ENCODE data around the gene MAB21L2. TPM values are rescaled to one million over a fixed set of nuclear protein-coding genes. Genes with fewer than 3 reads are reported as not detected.

Gene MAB21L2
- total and polyA plus RNA-seq, 10 of the 15 experiments (the other 5 are each of a cell fraction or from before 2014, with no cell fraction given): 0.11 to 0.25 TPM; not detected in 8

DNA sequence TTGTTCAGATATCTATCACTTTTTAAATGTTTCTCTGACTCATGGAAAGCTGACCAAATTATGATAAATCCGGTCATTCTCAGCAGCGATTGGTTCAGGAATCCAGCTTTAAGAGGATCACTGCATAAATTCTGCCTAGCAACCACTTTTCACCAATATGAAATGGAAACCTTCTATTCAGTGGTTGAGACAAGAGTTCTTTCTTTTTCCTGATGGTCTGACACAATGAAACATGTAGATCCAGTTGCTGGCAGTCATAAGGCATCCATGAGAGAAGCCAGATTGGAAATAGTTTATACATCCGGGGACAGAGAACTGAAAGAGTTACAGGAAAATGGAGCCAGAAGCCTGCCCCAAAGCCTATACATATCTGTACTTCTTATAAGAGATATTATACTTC lies 27.2 kb downstream of the MAB21L2 start (continued):
- TF ChIP-seq MEF2B (IDR thresholded peaks at IDR 0.05; ENCODE audit: partially characterized antibody, poor library complexity, severe bottlenecking) (no peak), BACH1 (IDR thresholded peaks at IDR 0.05; ENCODE audit: borderline replicate concordance) (no peak), RFX5 (IDR thresholded peaks at IDR 0.05; ENCODE audit: low read depth, low read length) (no peak)
- TF ChIP-seq, protein P1, sequence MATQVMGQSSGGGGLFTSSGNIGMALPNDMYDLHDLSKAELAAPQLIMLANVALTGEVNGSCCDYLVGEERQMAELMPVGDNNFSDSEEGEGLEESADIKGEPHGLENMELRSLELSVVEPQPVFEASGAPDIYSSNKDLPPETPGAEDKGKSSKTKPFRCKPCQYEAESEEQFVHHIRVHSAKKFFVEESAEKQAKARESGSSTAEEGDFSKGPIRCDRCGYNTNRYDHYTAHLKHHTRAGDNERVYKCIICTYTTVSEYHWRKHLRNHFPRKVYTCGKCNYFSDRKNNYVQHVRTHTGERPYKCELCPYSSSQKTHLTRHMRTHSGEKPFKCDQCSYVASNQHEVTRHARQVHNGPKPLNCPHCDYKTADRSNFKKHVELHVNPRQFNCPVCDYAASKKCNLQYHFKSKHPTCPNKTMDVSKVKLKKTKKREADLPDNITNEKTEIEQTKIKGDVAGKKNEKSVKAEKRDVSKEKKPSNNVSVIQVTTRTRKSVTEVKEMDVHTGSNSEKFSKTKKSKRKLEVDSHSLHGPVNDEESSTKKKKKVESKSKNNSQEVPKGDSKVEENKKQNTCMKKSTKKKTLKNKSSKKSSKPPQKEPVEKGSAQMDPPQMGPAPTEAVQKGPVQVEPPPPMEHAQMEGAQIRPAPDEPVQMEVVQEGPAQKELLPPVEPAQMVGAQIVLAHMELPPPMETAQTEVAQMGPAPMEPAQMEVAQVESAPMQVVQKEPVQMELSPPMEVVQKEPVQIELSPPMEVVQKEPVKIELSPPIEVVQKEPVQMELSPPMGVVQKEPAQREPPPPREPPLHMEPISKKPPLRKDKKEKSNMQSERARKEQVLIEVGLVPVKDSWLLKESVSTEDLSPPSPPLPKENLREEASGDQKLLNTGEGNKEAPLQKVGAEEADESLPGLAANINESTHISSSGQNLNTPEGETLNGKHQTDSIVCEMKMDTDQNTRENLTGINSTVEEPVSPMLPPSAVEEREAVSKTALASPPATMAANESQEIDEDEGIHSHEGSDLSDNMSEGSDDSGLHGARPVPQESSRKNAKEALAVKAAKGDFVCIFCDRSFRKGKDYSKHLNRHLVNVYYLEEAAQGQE (IDR thresholded peaks at IDR 0.05; ENCODE audit: low read depth, low read length): no peak

GRCh38 chr4:150619042-150619441 lies 37.1 kb downstream of the MAB21L2 start:
- BruUV-seq (replicated peaks): no TSS peak

More at GRCh38 chr4:150619042-150619441, 37.1 kb downstream of the MAB21L2 start:
- ATAC-seq: peak; percentile 46; the same call in 2 of the 3 replicates
- intact Hi-C loops (cut with micrococcal nuclease; ENCODE audit: unreplicated experiment) (no loop called here), in situ Hi-C loops (cut with MboI) (no loop called here)
- H3K27me3 ChIP-seq (replicated peaks in 1 of 2; ENCODE audit: control insufficient read depth in 2 of 2, insufficient read depth in 2 of 2, low read length in 1 of 2): no peaks in the 10 kb centered on the region
- ChIA-PET POLR2A (no interaction called here), SMC1A (ENCODE audit: uncharacterized antibody, unreplicated experiment) (no interaction called here), RAD21 (ENCODE audit: unreplicated experiment) (no interaction called here), CTCF (interaction anchor here (1.5 kb wide), 1 partner anchor 18 kb away, joined by 3 read pairs; no protein-coding TSS in a partner anchor)
- no peak overlapping the region; the same call in 1 of the 2 replicates for H3K4me3 ChIP-seq
- H4K20me1 ChIP-seq (ENCODE audit: control insufficient read depth, insufficient read depth): no peaks in the 10 kb centered on the region
- no peak for FAIRE-seq
- no peaks in the 10 kb centered on the region for H3K4me1 ChIP-seq (ENCODE audit: control insufficient read depth, insufficient read depth, low read length)
- H2AFZ ChIP-seq (ENCODE audit: control insufficient read depth, low read depth, low read length): no peak overlapping the region; the same call in 1 of the 2 replicates
- no peaks in the 10 kb centered on the region; the same call in 2 of the 3 replicates for H3K9me3 ChIP-seq (replicated peaks; ENCODE audit: control insufficient read depth, insufficient read depth, low read length)
- H3K4me2 ChIP-seq (ENCODE audit: control insufficient read depth, insufficient read depth): peak overlapping the region; percentile 75
- H3K36me3 ChIP-seq (ENCODE audit: control insufficient read depth in 2 of 2, insufficient read depth in 2 of 2, low read length in 1 of 2): no peaks in the 10 kb centered on the region
- 7% methylated on average over 1 of the region's 1 CpG for WGBS (ENCODE audit: insufficient coverage, insufficient replicate concordance, low lambda C conversion rate, missing lambda C conversion rate)
- TF ChIP-seq TCF3 (IDR thresholded peaks at IDR 0.05; ENCODE audit: borderline replicate concordance, insufficient read depth, low read depth, low read length) (no peak), CBX3 (IDR thresholded peaks at IDR 0.05; ENCODE audit: borderline replicate concordance, low read depth) (no peak), EZH2 (IDR thresholded peaks at IDR 0.05; ENCODE audit: borderline replicate concordance, control insufficient read depth, low read depth, low read length) (no peak), ZNF217 (IDR thresholded peaks at IDR 0.05) (no peak), RB1 (IDR thresholded peaks at IDR 0.05; ENCODE audit: borderline replicate concordance) (no peak)
- no peaks in the 10 kb centered on the region for H3K79me2 ChIP-seq (ENCODE audit: control insufficient read depth, insufficient read depth, low read length)
- no peak for DNase-seq (ENCODE audit: low read depth, low spot score)
- H3K27ac ChIP-seq (ENCODE audit: control insufficient read depth, insufficient read depth): no peak overlapping the region
- no peak overlapping the region for H3K9ac ChIP-seq (ENCODE audit: control insufficient read depth, insufficient read depth, low read length)

Data from GM12878 (cell line).